Endothelial cell of umbilical vein (primary cell): ENCODE data around the gene AFAP1L2. TPM values are rescaled to one million over a fixed set of nuclear protein-coding genes. Genes with fewer than 3 reads are reported as not detected.

ENCODE experiments used
- BruUV-seq: library from RNA; stranded (reverse); fragments of 400-500 nt; replicated peaks from 2 replicates; lab custom pipeline; 2021; lab: Mats Ljungman, UMichigan
- CTCF ChIA-PET: fragments of 300-600, 350-600 bp; sonication (Branson Sonifier 250); formaldehyde crosslinking; loops from one replicate; lab custom pipeline; 2021; ENCODE audit warnings: antibody characterized with exemption, inconsistent platforms; lab: Charles Lee
- POLR2A ChIA-PET: fragments of 300-600, 350-600 bp; sonication (Branson Sonifier 250); formaldehyde crosslinking; loops from one replicate; lab custom pipeline; 2021; ENCODE audit warnings: antibody characterized with exemption, inconsistent platforms; lab: Charles Lee
- DNase-seq: peaks from one replicate; pipeline ENCODE4 v3.0.0-alpha.2; 2011; ENCODE audit warnings: low read depth, low spot score
- FAIRE-seq: peaks from 2 replicates; lab custom pipeline; 2011; peaks lifted over from hg19 to GRCh38; lab: Jason Lieb, UNC
- H2AFZ ChIP-seq: 2 replicates; pipeline ENCODE4 v1.6.0; 2012; ENCODE audit warnings: low read depth, low read length, control low read depth, inconsistent platforms
- H3K27ac ChIP-seq: 2 replicates; pipeline ENCODE4 v1.5.1; 2011; ENCODE audit warnings: low read depth, mild to moderate bottlenecking, control low read depth, low read length, moderate library complexity; ENCODE audit not compliant: insufficient read depth
- H3K27me3 ChIP-seq, 2 experiments: 2 replicates each; pipeline versions ENCODE4 v1.6.0 to v1.6.1; 2011; ENCODE audit warnings: low read length in 2 of 2, mixed read lengths in 1 of 2; ENCODE audit not compliant: control insufficient read depth in 2 of 2, insufficient read depth in 2 of 2
- H3K36me3 ChIP-seq, 2 experiments: 2 replicates in 1 of 2; 3 replicates in 1 of 2; pipeline ENCODE4 v1.5.1; 2011; ENCODE audit warnings: low read length in 2 of 2, mild to moderate bottlenecking in 1 of 2, moderate library complexity in 1 of 2; ENCODE audit not compliant: control insufficient read depth in 2 of 2, insufficient read depth in 2 of 2; ENCODE audit errors: extremely low read depth in 1 of 2
- H3K4me1 ChIP-seq: 3 replicates; pipeline ENCODE4 v1.5.1; 2011; ENCODE audit warnings: mild to moderate bottlenecking, low read length; ENCODE audit not compliant: control insufficient read depth, insufficient read depth; ENCODE audit errors: extremely low read depth
- H3K4me2 ChIP-seq: 2 replicates; pipeline ENCODE4 v1.6.1; 2011; ENCODE audit warnings: low read length, control low read depth, mixed read lengths; ENCODE audit not compliant: insufficient read depth
- H3K4me3 ChIP-seq, 3 experiments: fragments of 200-600 bp in 1 of 3; sonication (generic), shearing (Covaris generic) in 1 of 3; replicated peaks in 1 of 3; 2 replicates each; pipeline ENCODE4 v1.5.1; 2011 to 2016; ENCODE audit warnings: control low read depth in 3 of 3, low read length in 3 of 3, mild to moderate bottlenecking in 2 of 3, inconsistent platforms in 1 of 3, low read depth in 1 of 3, moderate library complexity in 1 of 3; ENCODE audit not compliant: insufficient read depth in 1 of 3
- H3K79me2 ChIP-seq: 2 replicates; pipeline ENCODE4 v1.6.0; 2012; ENCODE audit warnings: low read length, inconsistent platforms; ENCODE audit not compliant: control insufficient read depth, insufficient read depth
- H3K9ac ChIP-seq: replicated peaks from 2 replicates; pipeline ENCODE3; 2011; ENCODE audit warnings: low read length, control low read depth; ENCODE audit not compliant: insufficient read depth; ENCODE audit errors: extremely low read depth
- H3K9me1 ChIP-seq: replicated peaks from 3 replicates; pipeline ENCODE4 v1.6.0; 2011; ENCODE audit warnings: mild to moderate bottlenecking, low read length; ENCODE audit not compliant: control insufficient read depth, insufficient read depth; ENCODE audit errors: extremely low read depth
- H3K9me3 ChIP-seq: replicated peaks from 2 replicates; pipeline ENCODE4 v1.5.1; 2012; ENCODE audit warnings: low read length, inconsistent platforms; ENCODE audit not compliant: control insufficient read depth, insufficient read depth
- H4K20me1 ChIP-seq: replicated peaks from 2 replicates; pipeline ENCODE3; 2011; ENCODE audit warnings: mild to moderate bottlenecking, low read length; ENCODE audit not compliant: control insufficient read depth, insufficient read depth; ENCODE audit errors: extremely low read depth
- CTCF ChIP-seq, 2 donors: IDR thresholded peaks; 1 replicate in 1 of 2; 2 replicates in 1 of 2; pipeline ENCODE4 v1.5.1; 2011; ENCODE audit warnings: low read length in 2 of 2, mild to moderate bottlenecking in 2 of 2, moderate library complexity in 2 of 2, control low read depth in 1 of 2, inconsistent platforms in 1 of 2, low read depth in 1 of 2; ENCODE audit not compliant: insufficient read depth in 1 of 2; ENCODE audit errors: extremely low read depth in 1 of 2
- FOS ChIP-seq: IDR thresholded peaks from 2 replicates; pipeline ENCODE4 v1.6.1; 2011; ENCODE audit warnings: mild to moderate bottlenecking, low read length, moderate library complexity, borderline replicate concordance; ENCODE audit not compliant: insufficient read depth
- GATA2 ChIP-seq: IDR thresholded peaks from 2 replicates; pipeline ENCODE4 v1.7.0; 2011; ENCODE audit warnings: low read depth, mild to moderate bottlenecking, moderate library complexity, mixed read lengths, low read length; ENCODE audit not compliant: insufficient read length, insufficient read depth
- POLR2A ChIP-seq: IDR thresholded peaks from 2 replicates; pipeline ENCODE4 v1.6.1; 2012; ENCODE audit warnings: low read depth, mild to moderate bottlenecking, control low read depth, low read length
- POLR2AphosphoS5 ChIP-seq: IDR thresholded peaks from 2 replicates; pipeline ENCODE4 v1.6.1; 2012; ENCODE audit warnings: low read depth, mild to moderate bottlenecking, control low read depth, low read length, moderate library complexity; ENCODE audit not compliant: insufficient read depth
- dilution Hi-C: fragments of 300-500 bp; cut with MboI; formaldehyde crosslinking; loops from one replicate; pipeline ENCODE4 v1.15.0; 2019; ENCODE audit warnings: low sequenced_read_pairs; ENCODE audit not compliant: extremely low pct_ligation_motif_present
- intact Hi-C: fragments of 100-400 bp; cut with micrococcal nuclease; formaldehyde crosslinking; loops from one replicate; pipeline ENCODE4 v1.10.0; 2022
- polyA plus RNA-seq, 4 experiments: library from polyadenylated mRNA; depleted of rRNA in 3 of 4; stranded (reverse) in 3 of 4; unstranded in 1 of 4; fragments of >200 nt; gene quantifications; 2 replicates each; pipeline versions ENCODE4 v1.2.1 to v1.2.3, GENCODE V29; 2011 to 2012; ENCODE audit warnings: missing spikeins in 1 of 4
- total RNA-seq: library from RNA; stranded (reverse); gene quantifications from 2 replicates; pipeline ENCODE4 v1.2.3, GENCODE V29; 2021

The AFAP1L2 gene
- total and polyA plus RNA-seq, 2 donors (not counting 3 experiments of a cell fraction or from before 2014, with no cell fraction given) = 0.90 to 4.1 TPM

GRCh38 chr10:114412907-114413797 is 8.8 kb upstream of the AFAP1L2 start:
- dilution Hi-C loops = no loop called here
- BruUV-seq = no TSS peak
- ChIA-PET CTCF (interaction anchor here (1.9 to 2.0 kb wide), 2 partner anchors 14 to 110 kb away, joined by 8 to 11 read pairs; no protein-coding TSS in a partner anchor), POLR2A (no interaction called here)
- no peaks in the 10 kb centered on the region for H3K9me3 ChIP-seq
- H3K27ac ChIP-seq = no peak overlapping the region
- intact Hi-C loops = loop anchor here (2.0 kb wide), 1 partner anchor 20 kb away; no protein-coding TSS in a partner anchor
- H2AFZ ChIP-seq = no peak overlapping the region
- peaks cover 10% of the 10 kb centered on the region for H3K4me1 ChIP-seq
- no peak for TF ChIP-seq POLR2A
- TF ChIP-seq CTCF (IDR thresholded peaks at IDR 0.05; ENCODE audit: extremely low read depth in 1 of 2, insufficient read depth in 1 of 2, low read depth in 1 of 2, low read length in 2 of 2) = no peak
- TF ChIP-seq FOS = no peak
- TF ChIP-seq POLR2AphosphoS5 = no peak
- no peak for TF ChIP-seq GATA2
- H3K4me2 ChIP-seq = no peak overlapping the region
- H3K27me3 ChIP-seq = peaks cover 12 to 22% of the 10 kb centered on the region in 2 experiments
- no peaks in the 10 kb centered on the region for H4K20me1 ChIP-seq
- no peaks in the 10 kb centered on the region for H3K9me1 ChIP-seq
- no peak overlapping the region for H3K9ac ChIP-seq
- H3K4me3 ChIP-seq = no peak overlapping the region
- no peaks in the 10 kb centered on the region for H3K79me2 ChIP-seq
- peak; percentile 70 for DNase-seq
- peak; percentile 87 for FAIRE-seq
- H3K36me3 ChIP-seq = no peaks in the 10 kb centered on the region
